ENCODE measurements around the gene MAJIN. TPM values are rescaled to one million over a fixed set of nuclear protein-coding genes. Genes with fewer than 3 reads are reported as not detected.
"Not testable (repeated sequence)": the region's sequence is repeated elsewhere in the genome, so short reads cannot be mapped to it uniquely, and the experiment has no call there.

Gene MAJIN
- total RNA-seq, 1 donor = not detected

- no peak for TF ChIP-seq CTCF (IDR thresholded peaks at IDR 0.05; ENCODE audit: insufficient read depth, low read length)
- no peak for DNase-seq (ENCODE audit: low read depth)
- H3K4me3 ChIP-seq (ENCODE audit: low read depth, low read length) = peak overlapping the region; percentile 85
Measured at GRCh38 chr11:65014726-65015227, 42.9 kb upstream of the MAJIN start.

GRCh38 chr11:65013888-65014725, 42.2 kb upstream of the MAJIN start, which contains the start of gene ARL2:
TSS of gene ARL2 (plus strand) at chr11:65014160. CDS start at chr11:65014208, 48 bp downstream.
- peak; percentile 61 for TF ChIP-seq CTCF (IDR thresholded peaks at IDR 0.05; ENCODE audit: insufficient read depth, low read length)
- peak; percentile 87 for DNase-seq (ENCODE audit: low read depth)
- peak within 1 kb of the TSS; percentile 85 for H3K4me3 ChIP-seq (ENCODE audit: low read depth, low read length)

- peak; percentile 86 for DNase-seq (ENCODE audit: low read depth)
- peak; percentile 87 for TF ChIP-seq CTCF (IDR thresholded peaks at IDR 0.05; ENCODE audit: insufficient read depth, low read length)
- peak overlapping the region; percentile 85 for H3K4me3 ChIP-seq (ENCODE audit: low read depth, low read length)
Measured at GRCh38 chr11:65013130-65013887, 41.4 kb upstream of the MAJIN start.

GRCh38 chr11:65008873-65009272, 37.0 kb upstream of the MAJIN start:
- no peak overlapping the region for H3K4me3 ChIP-seq (ENCODE audit: low read depth, low read length)
- DNase-seq (ENCODE audit: low read depth) = no peak
- no peak for TF ChIP-seq CTCF (IDR thresholded peaks at IDR 0.05; ENCODE audit: insufficient read depth, low read length)

GRCh38 chr11:65008016-65008415, 36.1 kb upstream of the MAJIN start:
- no peak overlapping the region for H3K4me3 ChIP-seq (ENCODE audit: low read depth, low read length)
- DNase-seq (ENCODE audit: low read depth) = peak; percentile 20
- TF ChIP-seq CTCF (IDR thresholded peaks at IDR 0.05; ENCODE audit: insufficient read depth, low read length) = no peak

- H3K4me3 ChIP-seq (ENCODE audit: low read depth, low read length); DNase-seq (ENCODE audit: low read depth): not testable (repeated sequence)
Measured at GRCh38 chr11:65003968-65004367, 32.1 kb upstream of the MAJIN start.

GRCh38 chr11:65003282-65003681, 31.4 kb upstream of the MAJIN start:
- no peak for TF ChIP-seq CTCF (IDR thresholded peaks at IDR 0.05; ENCODE audit: insufficient read depth, low read length)
- DNase-seq (ENCODE audit: low read depth) = peak; percentile 52
- no peak overlapping the region for H3K4me3 ChIP-seq (ENCODE audit: low read depth, low read length)

Measured in fibroblast of the aortic adventitia (primary cell).